HG02885 (cell line): Measurements from ENCODE around the gene AKAP6.

ENCODE experiments used
- ATAC-seq: cut with Tn5 transposase; IDR thresholded peaks from one replicate; pipeline ENCODE4 v1.9.1; 2021; ENCODE audit warnings: mild to moderate bottlenecking; ENCODE audit not compliant: unreplicated experiment, poor library complexity

Gene AKAP6

DNA sequence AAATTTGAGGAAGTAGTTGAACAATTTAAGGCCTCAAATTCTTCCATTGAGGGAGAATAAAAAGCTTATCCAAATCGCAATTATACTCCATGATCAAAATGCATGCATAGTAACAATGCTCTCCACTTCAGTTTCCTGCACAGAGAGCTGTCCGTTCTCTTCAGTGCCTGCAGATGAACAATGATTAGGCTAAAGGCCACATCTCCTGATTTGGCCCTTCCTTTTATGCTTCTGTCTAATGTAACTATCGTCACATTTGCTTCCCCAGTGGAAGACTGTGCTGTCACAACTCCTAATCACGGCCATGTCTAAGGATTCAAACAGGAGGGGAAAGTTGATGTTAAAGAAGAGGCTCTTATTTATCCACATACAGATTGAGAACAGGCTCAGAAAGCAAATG is 496.0 kb downstream of the AKAP6 start:
- ATAC-seq: no peak

- ATAC-seq: no peak
Observed at GRCh38 chr14:32826404-32827082, 497.4 kb downstream of the AKAP6 start.

- no peak for ATAC-seq
Observed at GRCh38 chr14:32827514-32827913, 498.4 kb downstream of the AKAP6 start.

- no peak for ATAC-seq
Observed at GRCh38 chr14:32835924-32836323, 506.8 kb downstream of the AKAP6 start.

DNA sequence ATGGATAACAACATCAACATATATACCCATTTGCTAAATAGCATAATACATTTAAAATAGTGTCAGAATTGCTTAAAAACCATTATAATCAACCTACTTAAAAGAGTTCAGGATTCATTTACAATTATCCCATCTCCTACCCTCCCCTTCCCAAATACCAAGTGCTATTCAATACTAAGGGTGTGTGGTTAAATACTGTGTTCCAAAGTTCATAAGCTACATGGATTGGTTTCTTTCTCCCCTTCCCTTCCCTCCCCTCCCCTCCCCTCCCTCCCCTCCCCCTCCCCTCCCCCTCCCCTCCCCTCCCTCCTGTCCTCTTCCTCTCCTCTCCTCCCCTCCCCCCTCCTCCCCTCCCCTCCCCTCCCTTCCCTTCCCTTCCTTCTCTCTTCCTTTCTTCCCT is 512.6 kb downstream of the AKAP6 start:
- no peak for ATAC-seq

- ATAC-seq: no peak
Observed at GRCh38 chr14:32846821-32847365, 517.8 kb downstream of the AKAP6 start.

- no peak for ATAC-seq
Observed at GRCh38 chr14:32847867-32848266, 518.8 kb downstream of the AKAP6 start.

DNA sequence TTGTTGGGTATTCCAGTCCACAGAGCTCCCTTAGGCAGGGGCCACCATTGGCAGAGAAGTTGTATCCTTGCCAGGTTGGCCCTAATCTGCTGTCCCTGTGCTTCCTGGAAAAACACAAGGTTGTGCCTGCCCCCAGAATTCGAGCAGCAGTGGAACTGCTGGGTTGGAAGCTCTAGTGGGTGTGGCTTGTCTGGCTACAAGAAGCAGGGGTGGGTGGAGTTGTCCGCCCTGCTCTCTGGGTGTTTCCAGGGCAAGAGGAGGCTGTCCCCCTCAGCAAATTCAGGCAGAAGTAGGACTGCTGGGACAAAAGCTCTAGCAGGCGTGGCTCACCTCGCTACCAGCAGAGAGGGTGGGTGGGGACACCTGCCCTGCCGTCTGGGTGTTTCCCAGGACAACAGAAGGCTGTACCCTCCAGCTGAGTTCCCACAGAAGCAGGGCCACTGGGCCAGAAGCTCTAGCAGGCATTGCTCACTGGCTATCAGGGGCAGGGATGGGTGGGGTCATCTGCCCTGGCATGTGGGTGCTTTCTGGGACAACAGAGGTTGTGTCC is 536.8 kb downstream of the AKAP6 start:
- no peak for ATAC-seq

GRCh38 chr14:32883188-32883587 is 554.1 kb downstream of the AKAP6 start:
- ATAC-seq: no peak
